ENCODE measurements around the gene TAS1R1. TPM values are rescaled to one million over a fixed set of nuclear protein-coding genes. Genes with fewer than 3 reads are reported as not detected.
A peak's percentile ranks its signal among the peaks of the same experiment; 100 is the strongest.

Gene TAS1R1
- total RNA-seq, 2 experiments from 2014 or later: not detected

DNA sequence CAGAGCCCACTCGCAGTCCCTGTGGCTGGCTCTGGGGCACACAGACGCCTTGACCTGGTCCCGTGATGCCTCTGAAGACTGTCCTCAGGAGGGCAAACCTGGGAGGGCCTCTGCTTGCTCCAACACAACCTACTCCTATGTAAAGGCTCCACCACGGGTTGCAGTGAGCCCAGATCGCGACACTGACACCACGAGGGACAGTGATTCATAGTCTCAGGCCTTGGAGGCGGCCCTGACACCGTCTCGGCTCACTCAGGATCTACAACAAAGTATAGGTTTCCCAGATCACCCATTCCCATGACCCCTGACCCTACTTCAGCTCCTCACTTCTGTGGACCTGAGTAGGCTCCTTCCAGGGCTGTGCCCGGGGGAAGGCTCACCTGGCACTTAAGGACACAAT, 28.8 kb upstream of the TAS1R1 start:
- POLR2A ChIA-PET: interaction anchor here (0.7 kb wide), 1 partner anchor 98 kb away, joined by 3 read pairs; the partner anchor contains the start of gene THAP3
- CTCF ChIA-PET: interaction anchor here (3.2 kb wide), 1 partner anchor 28 kb away, joined by 13 read pairs; the partner anchor contains the start of genes NOL9 and TAS1R1
- no peak for ATAC-seq
- DNase-seq: no peak
- Mint-ChIP-seq H3K4me3 (no peak overlapping the region), H3K27ac (no peak overlapping the region), H3K4me1 (ENCODE audit: low read depth) (peaks cover 5% of the 10 kb centered on the region), H3K9me3 (ENCODE audit: insufficient read depth) (no peaks in the 10 kb centered on the region), H3K27me3 (ENCODE audit: low read depth) (no peaks in the 10 kb centered on the region), H3K36me3 (ENCODE audit: low read depth) (peaks cover 37% of the 10 kb centered on the region)

DNA sequence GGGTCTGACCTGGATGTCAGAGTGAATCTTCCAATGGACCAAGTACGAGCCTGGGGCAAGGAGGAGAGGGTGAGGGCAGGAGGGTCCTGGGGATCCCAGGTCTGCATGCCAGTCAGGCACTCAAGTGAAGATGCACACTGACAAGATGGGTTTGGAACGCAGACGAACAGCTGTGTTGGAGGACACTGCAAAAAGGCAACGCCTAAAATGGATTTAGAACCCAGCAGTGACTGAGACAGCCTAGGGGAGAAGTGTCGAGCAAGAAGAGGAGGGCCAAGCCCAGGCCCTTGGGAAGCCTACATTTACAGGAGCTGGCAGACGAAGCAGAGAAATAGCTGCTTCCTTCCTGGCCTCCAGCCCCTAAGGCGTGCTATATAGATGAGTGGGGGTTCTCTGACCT, 26.6 kb upstream of the TAS1R1 start:
- POLR2A ChIA-PET: no interaction called here
- Mint-ChIP-seq H3K27me3 (ENCODE audit: low read depth) (no peaks in the 10 kb centered on the region), H3K36me3 (ENCODE audit: low read depth) (peaks cover 53% of the 10 kb centered on the region), H3K4me1 (ENCODE audit: low read depth) (no peaks in the 10 kb centered on the region), H3K4me3 (no peak overlapping the region), H3K9me3 (ENCODE audit: insufficient read depth) (no peaks in the 10 kb centered on the region), H3K27ac (peak overlapping the region; percentile 18)
- ATAC-seq: no peak
- CTCF ChIA-PET: interaction anchor here (3.2 kb wide), 1 partner anchor 25 kb away, joined by 13 read pairs; the partner anchor contains the start of genes NOL9 and TAS1R1
- DNase-seq: no peak

DNA sequence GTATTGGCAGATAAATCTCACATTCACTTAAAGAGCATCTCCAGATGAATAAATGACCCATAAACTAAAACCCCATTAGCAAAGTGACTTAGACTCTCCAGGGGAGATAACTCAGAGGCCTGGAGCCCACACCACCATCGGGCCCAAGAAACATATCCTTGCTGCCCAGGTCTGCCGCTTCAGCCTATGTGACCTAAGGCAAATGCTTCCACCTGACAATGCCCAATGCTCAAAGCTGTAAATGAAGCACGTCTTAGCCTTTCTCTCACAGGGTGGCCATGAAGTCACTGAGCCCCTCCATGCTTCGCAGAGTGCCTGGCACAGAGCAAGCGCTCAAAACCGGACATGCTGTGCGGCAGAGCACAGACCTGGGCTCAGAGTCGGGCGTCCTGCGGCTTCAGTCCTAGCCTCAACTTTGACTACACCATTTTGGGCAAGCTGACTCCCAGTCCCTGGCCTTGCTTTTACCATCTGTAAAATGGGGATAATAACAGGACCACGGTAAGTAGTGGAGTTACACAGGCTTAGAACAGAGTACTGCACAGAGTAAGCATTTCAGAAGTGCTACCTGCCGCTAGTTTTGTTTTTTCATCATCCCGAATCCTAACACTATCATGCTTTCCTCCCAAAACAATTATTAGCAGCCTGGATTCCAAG, 24.5 kb upstream of the TAS1R1 start:
- Mint-ChIP-seq H3K9me3 (ENCODE audit: insufficient read depth) (no peaks in the 10 kb centered on the region), H3K27ac (no peak overlapping the region), H3K4me1 (ENCODE audit: low read depth) (no peaks in the 10 kb centered on the region), H3K27me3 (ENCODE audit: low read depth) (no peaks in the 10 kb centered on the region), H3K36me3 (ENCODE audit: low read depth) (peaks cover 53% of the 10 kb centered on the region), H3K4me3 (no peak overlapping the region)
- POLR2A ChIA-PET: no interaction called here
- CTCF ChIA-PET: no interaction called here
- DNase-seq (no peak), ATAC-seq (no peak)

DNA sequence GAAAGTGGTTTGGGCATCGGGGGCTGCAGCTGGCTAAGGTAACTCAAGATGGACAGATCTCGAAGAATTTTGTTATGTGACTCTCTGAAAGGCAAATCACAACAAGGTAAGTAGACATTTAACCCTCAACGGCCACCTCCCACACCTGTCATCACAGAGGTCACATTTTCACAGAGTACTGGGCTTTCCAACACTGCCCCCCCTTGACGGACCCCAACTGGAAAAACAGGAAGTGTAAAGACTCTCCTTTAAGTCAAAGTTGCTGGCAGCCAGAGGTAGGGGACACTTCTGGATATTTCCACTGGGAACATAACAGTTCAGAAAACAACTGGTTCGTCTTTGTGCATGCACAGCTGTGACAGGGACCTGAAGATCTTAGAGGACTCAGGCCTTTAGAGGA, 23.1 kb upstream of the TAS1R1 start:
- Mint-ChIP-seq H3K27ac (no peak overlapping the region), H3K9me3 (ENCODE audit: insufficient read depth) (no peaks in the 10 kb centered on the region), H3K4me1 (ENCODE audit: low read depth) (no peaks in the 10 kb centered on the region), H3K27me3 (ENCODE audit: low read depth) (no peaks in the 10 kb centered on the region), H3K4me3 (no peak overlapping the region), H3K36me3 (ENCODE audit: low read depth) (peaks cover 46% of the 10 kb centered on the region)
- CTCF ChIA-PET: no interaction called here
- DNase-seq (no peak), ATAC-seq (no peak)
- POLR2A ChIA-PET: no interaction called here

DNA sequence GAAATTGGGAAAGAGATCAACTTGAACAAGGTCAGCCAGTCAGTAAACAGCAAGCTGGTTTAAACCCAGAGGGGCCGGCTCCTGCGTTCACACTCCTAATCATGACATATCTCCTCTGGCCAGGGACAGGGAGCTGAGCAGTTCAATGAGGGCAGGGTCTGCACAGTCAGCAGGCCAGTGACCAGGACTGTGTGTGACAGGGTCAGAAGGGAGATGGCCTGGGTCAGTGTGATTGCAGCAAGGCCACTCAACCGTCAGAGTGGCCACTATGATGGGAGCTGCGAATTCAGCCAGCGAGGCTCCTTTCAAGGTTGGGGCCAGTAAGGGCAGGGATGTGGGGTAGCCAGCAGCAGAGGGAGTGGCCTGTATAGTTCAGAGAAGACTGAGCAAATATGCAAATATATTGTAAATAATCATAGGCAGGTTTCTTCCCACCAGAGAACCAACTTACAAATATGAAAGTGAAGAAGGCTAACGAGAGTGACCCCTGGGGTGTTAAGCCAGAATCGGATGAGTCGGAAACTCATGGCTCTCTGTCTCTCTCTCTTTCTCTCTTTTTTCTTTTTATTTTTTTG, 20.8 kb upstream of the TAS1R1 start:
- ATAC-seq (no peak), DNase-seq (no peak)
- H3K4me1 Mint-ChIP-seq (ENCODE audit: low read depth): no peaks in the 10 kb centered on the region
- no peak overlapping the region for H3K27ac Mint-ChIP-seq
- no peaks in the 10 kb centered on the region for H3K9me3 Mint-ChIP-seq (ENCODE audit: insufficient read depth)
- CTCF ChIA-PET: no interaction called here
- peaks cover 36% of the 10 kb centered on the region for H3K36me3 Mint-ChIP-seq (ENCODE audit: low read depth)
- no peak overlapping the region for H3K4me3 Mint-ChIP-seq
- no peaks in the 10 kb centered on the region for H3K27me3 Mint-ChIP-seq (ENCODE audit: low read depth)
- POLR2A ChIA-PET: no interaction called here

DNA sequence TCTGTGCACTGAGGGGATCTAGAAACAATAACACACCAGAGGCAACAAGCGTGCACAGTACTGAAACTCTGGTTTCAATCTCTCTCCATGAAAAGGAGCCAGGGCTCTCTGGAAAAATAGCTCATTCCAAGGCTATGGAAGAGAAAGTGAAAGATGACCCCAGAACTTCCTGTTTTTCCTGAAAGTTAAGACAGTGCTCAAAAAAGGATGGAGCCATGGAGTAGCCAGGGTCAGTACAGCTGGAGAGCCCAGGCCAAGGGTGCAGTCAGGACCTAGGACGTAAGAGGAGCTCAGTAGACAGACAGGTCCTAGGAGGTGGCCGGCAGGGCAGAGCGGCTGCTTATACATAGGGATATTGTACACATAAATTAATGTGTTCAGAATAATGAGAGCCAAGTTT, 19.9 kb upstream of the TAS1R1 start:
- Mint-ChIP-seq H3K4me3 (no peak overlapping the region), H3K27ac (no peak overlapping the region), H3K27me3 (ENCODE audit: low read depth) (no peaks in the 10 kb centered on the region), H3K36me3 (ENCODE audit: low read depth) (peaks cover 39% of the 10 kb centered on the region), H3K9me3 (ENCODE audit: insufficient read depth) (no peaks in the 10 kb centered on the region), H3K4me1 (ENCODE audit: low read depth) (no peaks in the 10 kb centered on the region)
- POLR2A ChIA-PET: interaction anchor here (0.6 to 1.7 kb wide), 2 partner anchors 20 to 47 kb away, joined by 3 to 5 read pairs; partner anchors contain the start of gene TAS1R1
- CTCF ChIA-PET: interaction anchor here (1.1 kb wide), 1 partner anchor 12 kb away, joined by 3 read pairs; no protein-coding TSS in a partner anchor
- DNase-seq (no peak), ATAC-seq (no peak)

DNA sequence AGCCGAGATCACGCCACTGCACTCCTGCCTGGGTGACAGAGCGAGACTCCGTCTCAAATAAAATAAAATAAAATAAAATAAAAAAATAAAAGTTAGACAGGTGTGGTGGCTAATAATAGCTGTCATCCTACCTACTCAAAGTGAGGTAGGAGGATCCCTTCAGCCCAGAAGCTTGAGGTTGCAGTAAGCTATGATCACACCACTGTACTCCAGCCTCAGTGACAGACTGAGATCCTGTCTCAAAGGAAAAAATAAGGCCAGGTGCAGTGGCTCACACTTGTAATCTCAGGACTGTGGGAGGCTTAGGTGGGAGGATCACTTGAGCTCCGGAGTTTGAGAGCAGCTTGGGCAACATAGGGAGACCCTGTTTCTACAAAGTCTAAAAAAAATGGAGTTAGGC, 18.8 kb upstream of the TAS1R1 start:
- DNase-seq: no peak
- no peak for ATAC-seq
- CTCF ChIA-PET: interaction anchor here (1.1 to 2.5 kb wide), 2 partner anchors 13 to 19 kb away, joined by 3 to 8 read pairs; partner anchors contain the start of gene TAS1R1
- H3K27ac Mint-ChIP-seq: no peak overlapping the region
- H3K27me3 Mint-ChIP-seq (ENCODE audit: low read depth): no peaks in the 10 kb centered on the region
- H3K9me3 Mint-ChIP-seq (ENCODE audit: insufficient read depth): no peaks in the 10 kb centered on the region
- H3K4me3 Mint-ChIP-seq: no peak overlapping the region
- peaks cover 42% of the 10 kb centered on the region for H3K36me3 Mint-ChIP-seq (ENCODE audit: low read depth)
- H3K4me1 Mint-ChIP-seq (ENCODE audit: low read depth): no peaks in the 10 kb centered on the region
- POLR2A ChIA-PET: interaction anchor here (1.7 kb wide), 1 partner anchor 19 kb away, joined by 5 read pairs; the partner anchor contains the start of gene TAS1R1

DNA sequence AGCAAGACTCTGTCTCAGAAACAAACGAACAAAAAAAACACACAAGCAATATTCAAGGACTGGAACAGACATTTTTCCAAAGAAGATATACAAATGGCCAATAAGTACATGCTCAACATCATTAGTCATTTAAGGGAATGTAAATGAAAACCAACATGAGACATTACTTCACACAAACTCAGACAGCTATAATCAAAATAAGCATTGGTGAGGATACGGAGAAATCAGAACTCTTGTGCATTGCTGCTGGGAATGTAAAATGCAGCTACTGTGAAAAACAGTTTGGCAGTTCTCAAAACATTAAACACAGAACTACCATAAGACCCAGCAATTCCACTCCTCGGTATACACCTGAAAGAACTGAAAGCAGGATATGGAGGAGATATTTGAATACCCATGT, 16.2 kb upstream of the TAS1R1 start:
- H3K4me1 Mint-ChIP-seq (ENCODE audit: low read depth): no peaks in the 10 kb centered on the region
- H3K27ac Mint-ChIP-seq: peak overlapping the region; percentile 52
- H3K4me3 Mint-ChIP-seq: no peak overlapping the region
- CTCF ChIA-PET: interaction anchor here (0.7 to 0.8 kb wide), 2 partner anchors 15 to 108 kb away, joined by 3 read pairs; partner anchors contain the start of gene NOL9
- DNase-seq (no peak), ATAC-seq (no peak)
- H3K9me3 Mint-ChIP-seq (ENCODE audit: insufficient read depth): no peaks in the 10 kb centered on the region
- POLR2A ChIA-PET: no interaction called here
- peaks cover 30% of the 10 kb centered on the region for H3K36me3 Mint-ChIP-seq (ENCODE audit: low read depth)
- H3K27me3 Mint-ChIP-seq (ENCODE audit: low read depth): no peaks in the 10 kb centered on the region

DNA sequence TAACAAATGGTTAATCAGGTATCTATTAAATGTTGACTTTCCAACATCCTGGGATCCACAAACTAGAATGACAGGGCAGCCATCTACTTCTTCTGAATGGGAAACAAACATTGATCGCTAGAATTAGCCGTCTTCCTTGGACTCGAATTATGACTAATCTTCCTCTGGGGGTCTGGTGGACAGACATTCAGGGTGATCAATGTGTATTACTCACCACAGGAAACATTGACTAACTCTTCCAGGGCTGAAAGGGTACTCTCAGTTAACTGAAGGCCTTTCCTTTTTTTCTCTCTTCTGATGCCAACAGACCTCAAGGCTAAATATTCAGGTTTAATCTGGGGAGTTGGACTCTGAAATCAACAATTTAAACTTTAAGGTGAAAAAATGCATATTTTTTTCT, 10.3 kb upstream of the TAS1R1 start:
- ATAC-seq (no peak), DNase-seq (no peak)
- ChIA-PET CTCF (interaction anchor here (1.6 to 2.4 kb wide), 2 partner anchors 10 to 57 kb away, joined by 6 to 18 read pairs; partner anchors contain the start of genes KLHL21, NOL9 and TAS1R1), POLR2A (interaction anchor here (2.1 kb wide), 1 partner anchor 9 kb away, joined by 9 read pairs; the partner anchor contains the start of gene NOL9)
- Mint-ChIP-seq H3K27ac (peak overlapping the region; percentile 82), H3K27me3 (ENCODE audit: low read depth) (no peaks in the 10 kb centered on the region), H3K4me1 (ENCODE audit: low read depth) (peaks cover 31% of the 10 kb centered on the region), H3K36me3 (ENCODE audit: low read depth) (peaks cover 59% of the 10 kb centered on the region), H3K9me3 (ENCODE audit: insufficient read depth) (no peaks in the 10 kb centered on the region), H3K4me3 (no peak overlapping the region)

DNA sequence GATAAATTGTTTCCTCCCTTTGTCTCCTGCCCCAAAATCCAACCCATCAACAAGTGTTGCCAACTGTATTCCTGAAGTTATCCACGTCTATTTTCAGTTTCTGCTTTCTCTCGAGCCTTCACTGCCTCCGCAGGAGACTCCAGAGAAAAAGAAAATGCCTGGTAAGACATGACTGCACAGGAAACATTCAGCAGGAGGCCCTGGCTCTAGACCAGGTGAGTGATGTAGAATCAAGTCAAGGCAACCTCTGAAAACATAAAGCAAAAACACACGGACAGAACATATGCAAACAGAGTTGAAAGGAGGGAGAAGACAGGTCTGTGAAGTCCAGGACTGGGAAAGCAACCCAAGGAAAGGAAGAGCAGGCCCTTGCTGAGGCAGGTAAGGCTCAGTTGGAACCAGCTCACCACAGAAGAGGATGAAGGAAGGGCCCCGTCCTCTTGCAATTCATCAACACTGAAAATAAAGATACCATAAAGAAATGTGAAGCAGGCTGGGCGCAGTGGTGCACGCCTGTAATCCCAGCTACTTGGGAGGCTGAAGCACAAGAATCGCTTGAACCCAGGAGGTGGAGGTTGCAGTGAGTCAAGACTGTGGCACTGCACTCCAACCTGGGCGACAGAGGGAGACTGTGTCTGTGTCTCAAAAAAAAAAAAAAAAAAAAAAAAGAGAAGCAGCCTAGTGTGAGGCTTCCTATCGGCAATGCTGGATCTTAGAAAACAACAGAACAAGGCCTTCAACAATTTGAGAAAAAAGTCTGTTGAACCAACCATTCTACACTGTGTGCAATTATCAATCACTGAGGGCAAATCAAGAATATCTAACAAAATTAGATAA, 9.6 kb upstream of the TAS1R1 start:
- H3K27ac Mint-ChIP-seq: peak overlapping the region; percentile 82
- no peaks in the 10 kb centered on the region for H3K9me3 Mint-ChIP-seq (ENCODE audit: insufficient read depth)
- peaks cover 31% of the 10 kb centered on the region for H3K4me1 Mint-ChIP-seq (ENCODE audit: low read depth)
- H3K36me3 Mint-ChIP-seq (ENCODE audit: low read depth): peaks cover 63% of the 10 kb centered on the region
- ChIA-PET CTCF (interaction anchor here (0.6 to 2.4 kb wide), 4 partner anchors 9 to 101 kb away, joined by 3 to 18 read pairs (median 4); partner anchors contain the start of genes KLHL21, NOL9 and TAS1R1), POLR2A (interaction anchor here (2.1 kb wide), 1 partner anchor 9 kb away, joined by 9 read pairs; the partner anchor contains the start of gene NOL9)
- H3K4me3 Mint-ChIP-seq: peak overlapping the region; percentile 7
- ATAC-seq (peak; percentile 68), DNase-seq (peak; percentile 29)
- H3K27me3 Mint-ChIP-seq (ENCODE audit: low read depth): no peaks in the 10 kb centered on the region

DNA sequence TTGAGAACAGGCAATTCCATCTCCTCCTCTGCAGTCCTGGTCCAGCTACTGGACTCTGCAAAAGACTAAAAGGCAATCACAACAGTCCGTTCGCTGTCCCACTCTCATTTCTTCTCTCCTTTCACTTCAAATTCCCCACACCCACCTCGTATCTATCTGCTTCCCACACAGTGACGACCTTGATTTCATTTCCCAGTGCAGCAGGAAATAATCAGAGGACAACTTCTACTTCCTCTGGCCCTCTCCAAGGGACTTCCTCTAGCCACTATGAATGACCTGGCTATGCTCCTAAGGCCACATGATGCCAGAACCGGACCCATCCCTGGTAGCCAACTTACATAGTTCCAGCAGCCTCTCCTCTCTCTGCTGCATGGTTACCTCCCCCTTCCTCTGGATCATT, 8.8 kb upstream of the TAS1R1 start:
- Mint-ChIP-seq H3K27me3 (ENCODE audit: low read depth) (no peaks in the 10 kb centered on the region), H3K4me3 (peak overlapping the region; percentile 7), H3K4me1 (ENCODE audit: low read depth) (peaks cover 31% of the 10 kb centered on the region), H3K36me3 (ENCODE audit: low read depth) (peaks cover 57% of the 10 kb centered on the region), H3K9me3 (ENCODE audit: insufficient read depth) (no peaks in the 10 kb centered on the region), H3K27ac (peak overlapping the region; percentile 82)
- POLR2A ChIA-PET: interaction anchor here (2.1 kb wide), 1 partner anchor 8 kb away, joined by 9 read pairs; the partner anchor contains the start of gene NOL9
- DNase-seq (no peak), ATAC-seq (no peak)
- CTCF ChIA-PET: interaction anchor here (1.6 kb wide), 1 partner anchor 8 kb away, joined by 18 read pairs; the partner anchor contains the start of genes NOL9 and TAS1R1
